H1 (cell line): Measurements from ENCODE around the gene SNAP47. TPM values are rescaled to one million over a fixed set of nuclear protein-coding genes. Genes with fewer than 3 reads are reported as not detected.

Experiments used
- CHD2 ChIP-seq: IDR thresholded peaks from 2 replicates; pipeline ENCODE4 v1.6.1; 2012; ENCODE audit warnings: low read length, improper control_type of control experiment
- POLR2AphosphoS5 ChIP-seq: IDR thresholded peaks from 2 replicates; pipeline ENCODE4 v1.6.1; 2011; ENCODE audit warnings: low read depth, low read length
- SP2 ChIP-seq: IDR thresholded peaks from 2 replicates; pipeline ENCODE4 v1.6.1; 2012; ENCODE audit warnings: mild to moderate bottlenecking, low read length, inconsistent platforms
- polyA plus RNA-seq, 7 experiments: library from polyadenylated mRNA; depleted of rRNA in 3 of 7; stranded (reverse) in 5 of 7; unstranded in 2 of 7; fragments of >200 nt in 5 of 7; fragments of 200-250 nt in 2 of 7; gene quantifications; 1 replicate in 5 of 7; 2 replicates in 1 of 7; 4 replicates in 1 of 7; pipeline versions ENCODE4 v1.2.1 to v1.2.3, GENCODE V29; 2011 to 2013; ENCODE audit warnings: missing spikeins in 2 of 7, mixed read lengths in 2 of 7
- total RNA-seq: library from RNA; stranded (reverse); fragmentation: NEBNext Ultra II Directional; extraction: Animal tissue kit (Norgen Biotek cat#: 25700); gene quantifications from 2 replicates; pipeline ENCODE4 v1.2.1, GENCODE V29; 2021

The SNAP47 gene
- total and polyA plus RNA-seq, 2 of the 8 experiments (the other 6 are each of a cell fraction or from before 2014, with no cell fraction given) = 37.6 to 42.2 TPM

DNA sequence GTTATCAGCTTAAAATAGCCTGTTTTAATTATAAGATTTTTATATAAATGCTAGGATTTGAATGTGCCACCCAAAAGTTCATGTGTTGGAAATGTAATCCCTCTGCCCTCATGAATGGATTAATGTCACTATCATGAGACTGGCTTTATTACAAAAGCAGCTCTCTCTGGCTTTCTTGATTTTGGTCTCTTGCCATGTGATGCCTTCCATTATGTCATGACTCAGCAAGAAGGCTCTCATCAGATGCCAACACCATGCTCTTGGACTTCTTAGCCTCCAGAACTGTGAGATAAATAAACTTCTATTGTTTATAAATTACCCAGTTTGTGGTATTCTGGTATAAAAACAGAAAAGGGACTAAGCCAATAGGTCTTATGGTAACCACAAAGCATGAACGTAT, 73.3 kb downstream of the SNAP47 start (continued):
- TF ChIP-seq SP2 (no peak), POLR2AphosphoS5 (no peak), CHD2 (no peak)
- TF ChIP-seq, all 59 proteins: peak for 0
